HEK293T (cell line): ENCODE results near the gene GCKR.

Experiments
- FOXA1 ChIP-seq: fragments of 450-650 bp; IDR thresholded peaks from 2 replicates; pipeline ENCODE4 v1.6.1; 2016; ENCODE audit warnings: mild to moderate bottlenecking
- FOXM1 ChIP-seq: fragments of 450-650 bp; IDR thresholded peaks from 2 replicates; pipeline ENCODE4 v1.6.1; 2017; ENCODE audit warnings: mild to moderate bottlenecking, borderline replicate concordance
- NFRKB ChIP-seq: fragments of 450-650 bp; IDR thresholded peaks from 2 replicates; pipeline ENCODE4 v1.6.1; 2016; ENCODE audit warnings: mild to moderate bottlenecking, moderate library complexity
- SP1 ChIP-seq: fragments of 450-650 bp; IDR thresholded peaks from 2 replicates; pipeline ENCODE4 v1.6.1; 2017
- SUZ12 ChIP-seq: fragments of 450-650 bp; IDR thresholded peaks from 2 replicates; pipeline ENCODE4 v1.6.1; 2016; ENCODE audit warnings: mild to moderate bottlenecking
- TARDBP ChIP-seq: fragments of 450-650 bp; IDR thresholded peaks from 2 replicates; pipeline ENCODE4 v1.6.1; 2016
- TF ChIP-seq, protein P1 (sequence below): fragments of 450-650 bp; IDR thresholded peaks from 2 replicates; pipeline ENCODE4 v1.6.1; 2016

DNA sequence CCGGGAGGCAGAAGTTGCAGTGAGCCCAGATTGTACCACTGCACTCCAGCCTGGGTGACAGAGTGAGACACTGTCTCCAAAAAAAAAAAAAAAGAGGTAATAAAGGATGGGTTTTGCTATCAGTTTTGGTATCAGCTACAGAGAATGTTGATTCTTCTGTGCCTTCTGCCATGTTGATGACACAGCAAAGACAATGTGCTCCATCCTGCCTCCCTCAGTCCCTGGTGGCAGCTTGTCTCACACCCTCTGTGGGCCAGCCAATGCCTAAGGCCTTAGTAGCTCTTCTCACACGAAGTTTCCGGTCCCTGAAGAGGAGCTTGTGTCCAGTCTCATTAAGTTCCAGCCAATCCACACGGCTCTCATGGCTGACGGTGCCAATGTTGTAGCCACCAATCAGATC lies 24.7 kb upstream of the GCKR start:
- no peak for TF ChIP-seq FOXA1
- no peak for TF ChIP-seq FOXM1
- no peak for TF ChIP-seq TARDBP
- TF ChIP-seq NFRKB = no peak
- no peak for TF ChIP-seq SUZ12
- TF ChIP-seq SP1 = no peak
- TF ChIP-seq, protein P1, sequence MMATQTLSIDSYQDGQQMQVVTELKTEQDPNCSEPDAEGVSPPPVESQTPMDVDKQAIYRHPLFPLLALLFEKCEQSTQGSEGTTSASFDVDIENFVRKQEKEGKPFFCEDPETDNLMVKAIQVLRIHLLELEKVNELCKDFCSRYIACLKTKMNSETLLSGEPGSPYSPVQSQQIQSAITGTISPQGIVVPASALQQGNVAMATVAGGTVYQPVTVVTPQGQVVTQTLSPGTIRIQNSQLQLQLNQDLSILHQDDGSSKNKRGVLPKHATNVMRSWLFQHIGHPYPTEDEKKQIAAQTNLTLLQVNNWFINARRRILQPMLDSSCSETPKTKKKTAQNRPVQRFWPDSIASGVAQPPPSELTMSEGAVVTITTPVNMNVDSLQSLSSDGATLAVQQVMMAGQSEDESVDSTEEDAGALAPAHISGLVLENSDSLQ = no peak
